DND-41 (cell line): Measurements from ENCODE around the gene ANO1.

Experiments used
- ATAC-seq: fragments of 200-7000 bp; cut with Tn5 transposase; 3 replicates; pipeline ENCODE4 v1.9.1; 2021; ENCODE audit warnings: low read depth; ENCODE audit not compliant: insufficient read depth
- DNase-seq: peaks from one replicate; pipeline ENCODE4 v3.0.0-alpha.2; 2020
- H2AFZ ChIP-seq: 2 replicates; pipeline ENCODE4 v1.6.0; 2012; ENCODE audit warnings: low read depth, low read length
- H3K27ac ChIP-seq: 2 replicates; pipeline ENCODE4 v1.5.1; 2012; ENCODE audit warnings: low read length, inconsistent platforms
- H3K27me3 ChIP-seq: fragments of 200-600 bp; sonication (generic); 2 replicates; pipeline ENCODE4 v1.6.0; 2012; ENCODE audit warnings: low read length, mild to moderate bottlenecking, inconsistent platforms; ENCODE audit not compliant: insufficient read depth, poor library complexity
- H3K36me3 ChIP-seq: 2 replicates; pipeline ENCODE4 v1.5.1; 2012; ENCODE audit warnings: low read length, inconsistent platforms; ENCODE audit not compliant: insufficient read depth
- H3K4me1 ChIP-seq: 2 replicates; pipeline ENCODE4 v1.5.1; 2012; ENCODE audit warnings: mild to moderate bottlenecking, low read length; ENCODE audit not compliant: insufficient read depth
- H3K4me2 ChIP-seq: 2 replicates; pipeline ENCODE4 v1.6.0; 2012; ENCODE audit warnings: mild to moderate bottlenecking, moderate library complexity, low read length, inconsistent platforms; ENCODE audit not compliant: insufficient read depth
- H3K4me3 ChIP-seq, 2 experiments: fragments of 200-600 bp in 1 of 2; shearing (Covaris generic) in 1 of 2; 2 replicates each; pipeline ENCODE4 v1.5.1; 2012 to 2016; ENCODE audit warnings: inconsistent platforms in 2 of 2, low read length in 2 of 2, mild to moderate bottlenecking in 2 of 2, low read depth in 1 of 2, moderate library complexity in 1 of 2
- H3K79me2 ChIP-seq: 2 replicates; pipeline ENCODE4 v1.6.0; 2012; ENCODE audit warnings: low read length, inconsistent platforms; ENCODE audit not compliant: insufficient read depth
- H3K9ac ChIP-seq: 2 replicates; pipeline ENCODE4 v1.6.0; 2012; ENCODE audit warnings: low read depth, mild to moderate bottlenecking, inconsistent platforms, low read length, moderate library complexity
- H3K9me3 ChIP-seq: 2 replicates; pipeline ENCODE4 v1.5.1; 2012; ENCODE audit warnings: low read length, moderate library complexity, mild to moderate bottlenecking, inconsistent platforms; ENCODE audit not compliant: insufficient read depth, severe bottlenecking
- H4K20me1 ChIP-seq: 2 replicates; pipeline ENCODE4 v1.6.0; 2012; ENCODE audit warnings: low read length; ENCODE audit not compliant: insufficient read depth
- CTCF ChIP-seq: IDR thresholded peaks from 2 replicates; pipeline ENCODE4 v1.5.1; 2012; ENCODE audit warnings: borderline replicate concordance, low read length, moderate library complexity, mild to moderate bottlenecking; ENCODE audit not compliant: poor library complexity, severe bottlenecking; ENCODE audit errors: extremely low read depth
- EZH2 ChIP-seq: IDR thresholded peaks from 3 replicates; pipeline ENCODE4 v1.6.1; 2012; ENCODE audit warnings: borderline replicate concordance, low read depth, mild to moderate bottlenecking, moderate library complexity, low read length, inconsistent platforms; ENCODE audit not compliant: severe bottlenecking

Gene ANO1

DNA sequence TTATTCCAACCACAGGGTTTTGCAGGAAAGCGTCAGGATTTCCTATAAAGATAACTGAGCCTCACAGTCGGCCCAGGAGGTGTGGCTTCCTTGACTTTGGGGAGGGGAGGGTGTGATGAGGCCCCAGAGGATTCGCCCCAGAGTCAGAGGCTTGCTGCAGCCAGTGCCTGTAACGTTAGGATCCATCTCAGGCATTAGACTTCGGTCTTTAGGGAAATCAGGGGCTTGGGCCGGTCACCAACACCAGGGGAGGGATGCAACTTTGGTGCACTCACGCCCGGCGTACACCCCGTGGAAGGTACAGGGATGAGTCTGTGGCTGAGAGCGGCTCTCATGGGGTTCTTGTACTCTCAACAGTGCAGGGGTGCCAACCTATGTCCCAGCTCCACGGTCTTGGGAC, 5.7 kb upstream of the ANO1 start:
- Histone ChIP-seq H4K20me1 (no peaks in the 10 kb centered on the region), H3K36me3 (no peaks in the 10 kb centered on the region), H3K27me3 (peaks cover 15% of the 10 kb centered on the region), H3K9me3 (no peaks in the 10 kb centered on the region), H3K9ac (no peak overlapping the region), H2AFZ (no peak overlapping the region), H3K4me1 (no peaks in the 10 kb centered on the region), H3K27ac (no peak overlapping the region), H3K79me2 (no peaks in the 10 kb centered on the region), H3K4me3 (no peak overlapping the region), H3K4me2 (no peak overlapping the region)
- ATAC-seq (no peak), DNase-seq (no peak)
- no peak for TF ChIP-seq EZH2
- TF ChIP-seq CTCF = no peak

GRCh38 chr11:70072861-70073755, 5.0 kb upstream of the ANO1 start:
- no peak overlapping the region for H3K4me2 ChIP-seq

DNA sequence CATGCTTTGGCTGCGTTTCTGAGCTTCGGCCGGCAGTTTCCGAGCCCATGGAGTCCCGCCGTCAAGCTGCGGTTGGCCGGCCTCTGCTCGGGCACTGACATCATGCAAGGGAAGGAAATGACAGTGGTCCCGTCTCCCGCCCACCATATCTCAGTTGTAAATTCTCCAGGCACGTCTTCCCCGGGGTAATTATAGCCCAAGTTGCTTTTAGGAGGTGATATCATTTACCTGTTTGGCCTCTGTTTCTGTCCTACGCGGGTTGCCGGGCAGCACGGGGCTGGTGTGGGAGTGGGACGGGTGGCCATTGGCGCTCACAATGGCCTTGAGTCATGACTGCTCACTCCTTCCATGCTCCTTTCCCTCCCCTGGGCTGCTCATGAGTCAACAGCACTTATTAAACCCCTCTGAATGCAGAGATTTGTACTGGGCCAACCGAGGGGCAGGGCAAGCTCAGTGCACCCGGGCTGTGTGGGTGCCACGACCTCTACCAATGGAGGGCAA, 4.2 kb upstream of the ANO1 start:
- Histone ChIP-seq H3K27me3 (peaks cover 12% of the 10 kb centered on the region), H3K9me3 (no peaks in the 10 kb centered on the region), H3K4me2 (no peak overlapping the region), H3K9ac (no peak overlapping the region), H3K79me2 (no peaks in the 10 kb centered on the region), H3K36me3 (no peaks in the 10 kb centered on the region), H3K4me1 (no peaks in the 10 kb centered on the region), H2AFZ (no peak overlapping the region), H3K4me3 (no peak overlapping the region), H4K20me1 (no peaks in the 10 kb centered on the region), H3K27ac (no peak overlapping the region)
- TF ChIP-seq EZH2 (no peak), CTCF (no peak)
- no peak for DNase-seq
- no peak for ATAC-seq

More at GRCh38 chr11:70072861-70073755, 5.0 kb upstream of the ANO1 start:
- peaks cover 14% of the 10 kb centered on the region for H3K27me3 ChIP-seq
- H4K20me1 ChIP-seq = no peaks in the 10 kb centered on the region
- DNase-seq = no peak
- H3K27ac ChIP-seq = no peak overlapping the region
- no peak for ATAC-seq
- H3K9ac ChIP-seq = no peak overlapping the region
- no peaks in the 10 kb centered on the region for H3K9me3 ChIP-seq
- H3K4me3 ChIP-seq = no peak overlapping the region
- H3K4me1 ChIP-seq = no peaks in the 10 kb centered on the region
- no peaks in the 10 kb centered on the region for H3K36me3 ChIP-seq
- TF ChIP-seq CTCF (no peak), EZH2 (no peak)
- H3K79me2 ChIP-seq = no peaks in the 10 kb centered on the region
- no peak overlapping the region for H2AFZ ChIP-seq
